CD4-positive, alpha-beta memory T cell (primary cell): ENCODE measurements around the gene PDK3. TPM values are rescaled to one million over a fixed set of nuclear protein-coding genes. Genes with fewer than 3 reads are reported as not detected.

Experiments
- polyA plus RNA-seq, 2 donors: library from polyadenylated mRNA; unstranded; fragments of 300-500 nt; fragmentation: Illumina TruSeq; gene quantifications; one replicate each; pipeline ENCODE4 v1.2.3, GENCODE V29; 2021
- total RNA-seq, 2 experiments: library from RNA; stranded (reverse); gene quantifications; one replicate each; pipeline ENCODE4 v1.2.3, GENCODE V29; 2021

The PDK3 gene
- total and polyA plus RNA-seq, 4 experiments from 2014 or later: 30.3 to 43.3 (median 34.3) TPM

Other genes with a start within 250 kb of the PDK3 start
- gene SUPT20HL2, start 151.2 kb upstream of the PDK3 start, total RNA-seq: not detected
- not detected for gene SUPT20HL2, start 151.2 kb upstream of the PDK3 start, polyA plus RNA-seq
- gene SUPT20HL1, start 104.6 kb upstream of the PDK3 start, total RNA-seq: not detected
- gene SUPT20HL1, start 104.6 kb upstream of the PDK3 start, polyA plus RNA-seq: not detected
- not detected for gene PCYT1B, start 182.1 kb downstream of the PDK3 start, total RNA-seq
- gene PCYT1B, start 182.1 kb downstream of the PDK3 start, polyA plus RNA-seq: not detected
- gene POLA1, start 228.6 kb downstream of the PDK3 start, total RNA-seq: 1 to 10 TPM; 8.7 to 9.1 TPM
- gene POLA1, start 228.6 kb downstream of the PDK3 start, polyA plus RNA-seq: 1 to 10 TPM; 4.9 to 5.4 TPM